BE2C (cell line): ENCODE data around the gene CHCHD10.
"Not testable (repeated sequence)": the region's sequence is repeated elsewhere in the genome, so short reads cannot be mapped to it uniquely, and the experiment has no call there.

Source experiments
- DNase-seq: peaks from one replicate; pipeline ENCODE4 v3.0.0-alpha.2; 2020
- H3K27me3 ChIP-seq: fragments of 250-450 bp; sonication (Bioruptor Pico); 2 replicates; pipeline ENCODE4 v1.5.1; 2020; ENCODE audit warnings: mild to moderate bottlenecking
- H3K36me3 ChIP-seq: fragments of 250-450 bp; sonication (Bioruptor Pico); 2 replicates; pipeline ENCODE4 v1.5.1; 2020; ENCODE audit warnings: mild to moderate bottlenecking
- H3K4me1 ChIP-seq: fragments of 250-450 bp; sonication (Bioruptor Pico); 2 replicates; pipeline ENCODE4 v1.5.1; 2020
- H3K4me3 ChIP-seq: 2 replicates; pipeline ENCODE4 v1.5.1; 2011; ENCODE audit warnings: low read depth, low read length
- H3K9me3 ChIP-seq: fragments of 250-450 bp; sonication (Bioruptor Pico); 2 replicates; pipeline ENCODE4 v1.5.1; 2020
- TF ChIP-seq, protein P1 (sequence below): IDR thresholded peaks from 2 replicates; pipeline ENCODE4 v1.5.1; 2012; ENCODE audit warnings: mild to moderate bottlenecking, low read depth, low read length

CHCHD10 gene

DNA sequence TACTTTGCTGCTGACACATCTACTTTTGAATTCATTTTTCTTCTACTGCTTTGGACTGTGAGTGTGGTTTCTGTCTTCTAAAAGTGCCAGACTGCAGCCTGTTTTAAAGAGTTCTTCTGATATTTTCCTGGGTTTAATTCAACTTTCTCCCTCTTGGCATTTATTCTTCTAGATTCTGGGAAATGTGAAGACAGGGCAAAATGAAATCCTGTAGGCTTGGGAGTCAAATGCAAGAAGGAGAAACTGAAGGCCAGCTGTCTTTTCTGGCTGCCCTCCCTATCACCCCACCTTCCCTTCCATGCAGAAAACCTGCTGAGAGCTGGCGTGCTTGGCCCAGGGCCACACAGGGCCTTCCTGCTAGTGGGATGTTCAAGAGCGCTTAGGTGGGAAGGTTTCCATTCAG lies 24.5 kb downstream of the CHCHD10 start:
- Histone ChIP-seq H3K9me3 (no peaks in the 10 kb centered on the region), H3K4me3 (no peak overlapping the region), H3K36me3 (peaks cover 25% of the 10 kb centered on the region), H3K4me1 (no peaks in the 10 kb centered on the region), H3K27me3 (no peaks in the 10 kb centered on the region)
- TF ChIP-seq, protein P1, sequence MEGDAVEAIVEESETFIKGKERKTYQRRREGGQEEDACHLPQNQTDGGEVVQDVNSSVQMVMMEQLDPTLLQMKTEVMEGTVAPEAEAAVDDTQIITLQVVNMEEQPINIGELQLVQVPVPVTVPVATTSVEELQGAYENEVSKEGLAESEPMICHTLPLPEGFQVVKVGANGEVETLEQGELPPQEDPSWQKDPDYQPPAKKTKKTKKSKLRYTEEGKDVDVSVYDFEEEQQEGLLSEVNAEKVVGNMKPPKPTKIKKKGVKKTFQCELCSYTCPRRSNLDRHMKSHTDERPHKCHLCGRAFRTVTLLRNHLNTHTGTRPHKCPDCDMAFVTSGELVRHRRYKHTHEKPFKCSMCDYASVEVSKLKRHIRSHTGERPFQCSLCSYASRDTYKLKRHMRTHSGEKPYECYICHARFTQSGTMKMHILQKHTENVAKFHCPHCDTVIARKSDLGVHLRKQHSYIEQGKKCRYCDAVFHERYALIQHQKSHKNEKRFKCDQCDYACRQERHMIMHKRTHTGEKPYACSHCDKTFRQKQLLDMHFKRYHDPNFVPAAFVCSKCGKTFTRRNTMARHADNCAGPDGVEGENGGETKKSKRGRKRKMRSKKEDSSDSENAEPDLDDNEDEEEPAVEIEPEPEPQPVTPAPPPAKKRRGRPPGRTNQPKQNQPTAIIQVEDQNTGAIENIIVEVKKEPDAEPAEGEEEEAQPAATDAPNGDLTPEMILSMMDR, result no peak
- no peak for DNase-seq

DNA sequence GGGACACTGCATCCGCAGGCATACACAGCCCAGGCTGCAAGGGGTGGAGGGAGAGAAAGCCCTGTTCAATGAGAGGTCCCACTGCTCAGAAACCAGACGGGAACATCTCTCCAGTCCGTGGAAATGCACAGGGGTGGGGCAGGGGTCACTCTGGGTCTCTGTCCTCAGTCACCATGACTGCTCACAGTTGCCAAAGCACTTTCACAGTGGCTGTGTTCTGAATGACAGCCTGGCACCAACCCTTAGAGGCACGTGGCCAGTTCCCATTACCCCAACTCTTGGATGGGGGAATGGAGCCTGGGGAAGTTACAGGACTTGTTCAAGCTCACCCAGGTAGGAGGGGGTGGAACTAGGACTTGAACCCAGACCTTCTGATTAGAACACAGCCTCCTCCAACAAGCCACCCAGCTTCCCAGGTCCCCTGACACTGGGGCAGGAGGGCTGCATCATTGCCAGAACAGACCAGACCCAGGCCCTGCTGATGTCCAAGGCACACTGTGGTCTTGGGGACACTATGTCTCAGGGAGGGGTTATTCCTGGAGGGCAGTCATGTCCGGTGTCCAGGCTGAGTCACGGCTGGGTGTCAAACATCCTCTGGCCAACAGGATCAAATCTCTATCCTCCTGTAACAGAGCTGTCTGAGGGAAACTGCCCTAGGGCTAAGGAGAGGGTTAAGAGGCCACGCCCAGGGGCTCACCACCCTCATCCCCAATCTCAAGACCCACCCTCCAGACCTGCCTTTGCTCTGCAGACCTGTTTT lies 25.1 kb downstream of the CHCHD10 start:
- Histone ChIP-seq H3K9me3 (no peaks in the 10 kb centered on the region), H3K4me3 (no peak overlapping the region), H3K4me1 (no peaks in the 10 kb centered on the region), H3K36me3 (peaks cover 25% of the 10 kb centered on the region), H3K27me3 (no peaks in the 10 kb centered on the region)
- DNase-seq, result no peak
- TF ChIP-seq, protein P1, result no peak

DNA sequence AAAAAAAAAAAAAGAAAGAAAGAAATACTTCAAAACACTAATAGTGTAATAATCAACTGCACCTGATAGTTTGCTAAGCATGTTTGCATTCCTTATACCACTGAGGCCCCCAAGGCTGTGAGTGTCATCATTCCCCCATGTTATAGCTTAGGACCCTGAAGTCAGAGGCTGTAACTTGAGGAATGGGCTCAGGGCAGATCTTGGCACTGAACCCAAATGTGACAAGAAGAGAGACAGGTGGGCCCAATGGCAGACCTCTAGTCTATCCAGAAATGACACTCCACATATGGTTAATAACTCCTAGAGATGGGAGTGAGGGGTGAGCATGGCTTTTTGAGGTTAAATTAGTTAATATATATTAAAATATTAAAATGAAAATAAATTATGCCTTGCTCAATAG lies 30.1 kb downstream of the CHCHD10 start:
- TF ChIP-seq, protein P1, result no peak
- Histone ChIP-seq H3K27me3 (no peaks in the 10 kb centered on the region), H3K4me3 (no peak overlapping the region), H3K9me3 (no peaks in the 10 kb centered on the region), H3K4me1 (no peaks in the 10 kb centered on the region; the same call in 1 of the 2 replicates), H3K36me3 (no peaks in the 10 kb centered on the region)
- no peak for DNase-seq

DNA sequence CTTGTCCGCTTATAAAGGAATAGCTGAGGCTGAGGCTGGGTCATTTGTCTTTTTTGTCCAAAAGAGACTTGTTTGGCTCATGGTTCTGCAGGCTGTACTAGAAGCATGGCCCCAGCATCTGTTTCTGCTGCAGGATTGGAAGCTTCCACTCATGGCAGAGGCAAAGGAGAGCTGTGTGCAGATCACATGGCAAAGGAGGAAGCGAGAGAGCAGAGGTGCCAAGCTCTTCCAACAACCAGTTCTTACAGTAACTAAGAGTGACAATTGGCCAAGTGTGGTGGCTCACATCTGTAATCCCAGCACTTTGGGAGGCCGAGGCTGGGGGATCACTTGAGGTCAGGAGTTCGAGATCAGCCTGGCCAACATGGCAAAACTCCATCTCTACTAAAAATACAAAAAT lies 39.7 kb downstream of the CHCHD10 start:
- H3K4me3 ChIP-seq, H3K36me3 ChIP-seq, H3K9me3 ChIP-seq, H3K27me3 ChIP-seq, DNase-seq, H3K4me1 ChIP-seq: not testable (repeated sequence)

DNA sequence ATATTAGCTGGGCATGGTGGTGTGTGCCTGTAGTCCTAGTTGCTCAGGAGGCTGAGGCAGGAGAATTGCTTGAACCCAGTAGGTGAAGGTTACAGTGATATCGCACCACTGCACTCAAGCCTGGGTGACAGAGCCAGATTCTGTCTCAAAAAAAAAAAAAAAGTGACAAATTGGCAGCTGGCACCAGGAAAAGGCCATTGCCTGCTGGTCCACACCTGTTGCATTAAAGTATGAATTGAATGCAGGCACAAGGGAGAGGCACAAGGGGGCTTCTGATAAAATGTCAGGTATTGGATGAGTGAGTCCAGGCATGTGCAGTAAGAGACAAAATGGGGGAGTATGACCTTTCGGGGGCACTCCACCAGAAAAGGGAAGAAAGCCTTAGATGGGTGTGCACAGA lies 45.0 kb downstream of the CHCHD10 start:
- Histone ChIP-seq H3K4me1 (no peaks in the 10 kb centered on the region), H3K4me3 (no peak overlapping the region), H3K9me3 (no peaks in the 10 kb centered on the region), H3K36me3 (no peaks in the 10 kb centered on the region), H3K27me3 (no peaks in the 10 kb centered on the region)
- TF ChIP-seq, protein P1, result no peak
- DNase-seq, result no peak

DNA sequence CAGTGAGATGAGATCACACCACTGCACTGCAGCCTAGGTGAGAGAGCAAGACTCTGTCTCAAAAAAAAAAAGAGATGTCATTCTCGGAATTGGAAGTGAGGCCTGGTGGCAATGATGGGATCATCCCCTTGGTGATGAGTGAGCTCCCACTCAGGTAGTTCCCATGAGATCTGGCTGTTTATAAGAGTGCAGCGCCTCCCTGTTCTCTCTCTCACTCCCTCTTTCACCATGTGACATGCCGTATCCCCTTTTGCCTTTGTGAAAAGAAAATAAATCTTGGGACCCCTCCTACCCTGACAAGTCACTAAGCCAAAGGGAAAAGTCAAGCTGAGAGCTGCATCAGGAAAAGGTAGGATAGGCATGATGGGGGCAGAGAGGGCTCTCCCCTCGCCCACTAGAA lies 45.6 kb downstream of the CHCHD10 start:
- Histone ChIP-seq H3K9me3 (no peaks in the 10 kb centered on the region), H3K4me1 (no peaks in the 10 kb centered on the region), H3K4me3 (no peak overlapping the region), H3K36me3 (no peaks in the 10 kb centered on the region), H3K27me3 (no peaks in the 10 kb centered on the region)
- DNase-seq, result no peak
- TF ChIP-seq, protein P1, result no peak

DNA sequence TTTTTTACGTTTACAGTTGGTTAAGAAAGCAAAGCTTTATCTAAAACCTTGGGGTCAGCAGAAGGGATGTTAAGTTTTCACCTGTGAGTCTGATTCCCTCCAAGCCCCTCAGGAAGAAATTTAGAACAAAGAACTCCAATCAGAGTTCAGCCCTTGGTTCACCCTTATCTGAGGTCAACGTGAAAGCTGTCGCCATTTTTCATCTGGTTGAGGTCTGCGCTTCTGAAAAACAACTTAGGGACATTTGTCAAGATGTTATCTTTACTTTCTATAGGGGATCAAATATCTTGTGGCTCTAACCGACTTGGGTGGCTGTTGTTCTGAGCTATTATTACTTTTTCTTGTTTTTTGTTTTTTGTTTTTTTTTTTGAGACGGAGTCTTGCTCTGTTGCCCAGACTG lies 46.9 kb downstream of the CHCHD10 start:
- no peaks in the 10 kb centered on the region for H3K9me3 ChIP-seq
- H3K4me1 ChIP-seq, result no peaks in the 10 kb centered on the region
- TF ChIP-seq, protein P1, result no peak
- H3K4me3 ChIP-seq, result no peak overlapping the region
- H3K27me3 ChIP-seq, result no peaks in the 10 kb centered on the region
- DNase-seq, result no peak
- H3K36me3 ChIP-seq, result no peaks in the 10 kb centered on the region
